Uterus (tissue), 2 donors: ENCODE data around the gene SLC39A11.

Source experiments
- POLR2A ChIP-seq, 2 donors: fragments of 450-650 bp; IDR thresholded peaks; one replicate each; pipeline ENCODE4 v1.6.1; 2016; ENCODE audit warnings: antibody characterized with exemption in 2 of 2, mild to moderate bottlenecking in 1 of 2, moderate library complexity in 1 of 2
- TF ChIP-seq, protein P1 (sequence below), 4 experiments: fragments of 200-600 bp in 2 of 4; fragments of 450-650 bp in 2 of 4; sonication (generic) in 2 of 4; IDR thresholded peaks; one replicate each; pipeline ENCODE4 v1.5.1; 2016 to 2019; ENCODE audit warnings: antibody characterized with exemption in 4 of 4, mild to moderate bottlenecking in 2 of 4, moderate library complexity in 1 of 4

GRCh38 chr17:73042225-73042624 lies 50.3 kb downstream of the SLC39A11 start:
- TF ChIP-seq POLR2A (IDR thresholded peaks at IDR 0.05): no peak
- TF ChIP-seq, protein P1, sequence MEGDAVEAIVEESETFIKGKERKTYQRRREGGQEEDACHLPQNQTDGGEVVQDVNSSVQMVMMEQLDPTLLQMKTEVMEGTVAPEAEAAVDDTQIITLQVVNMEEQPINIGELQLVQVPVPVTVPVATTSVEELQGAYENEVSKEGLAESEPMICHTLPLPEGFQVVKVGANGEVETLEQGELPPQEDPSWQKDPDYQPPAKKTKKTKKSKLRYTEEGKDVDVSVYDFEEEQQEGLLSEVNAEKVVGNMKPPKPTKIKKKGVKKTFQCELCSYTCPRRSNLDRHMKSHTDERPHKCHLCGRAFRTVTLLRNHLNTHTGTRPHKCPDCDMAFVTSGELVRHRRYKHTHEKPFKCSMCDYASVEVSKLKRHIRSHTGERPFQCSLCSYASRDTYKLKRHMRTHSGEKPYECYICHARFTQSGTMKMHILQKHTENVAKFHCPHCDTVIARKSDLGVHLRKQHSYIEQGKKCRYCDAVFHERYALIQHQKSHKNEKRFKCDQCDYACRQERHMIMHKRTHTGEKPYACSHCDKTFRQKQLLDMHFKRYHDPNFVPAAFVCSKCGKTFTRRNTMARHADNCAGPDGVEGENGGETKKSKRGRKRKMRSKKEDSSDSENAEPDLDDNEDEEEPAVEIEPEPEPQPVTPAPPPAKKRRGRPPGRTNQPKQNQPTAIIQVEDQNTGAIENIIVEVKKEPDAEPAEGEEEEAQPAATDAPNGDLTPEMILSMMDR (IDR thresholded peaks at IDR 0.05): no peak
